Hepatocyte (in vitro differentiated cells): ENCODE measurements around the gene TRIM37.

Source experiments
- CTCF ChIP-seq: fragments of 200-600 bp; sonication (generic); IDR thresholded peaks from 2 replicates; pipeline ENCODE4 v1.5.1; 2016; ENCODE audit warnings: antibody characterized with exemption, mild to moderate bottlenecking; ENCODE audit not compliant: poor library complexity
- EZH2phosphoT487 ChIP-seq: fragments of 200-600 bp; sonication (generic); IDR thresholded peaks from one replicate; pipeline ENCODE4 v1.6.1; 2018; ENCODE audit warnings: antibody characterized with exemption, mild to moderate bottlenecking, low read depth, moderate library complexity; ENCODE audit not compliant: unreplicated experiment, severe bottlenecking

- TF ChIP-seq EZH2phosphoT487 (no peak), CTCF (no peak)
Measured at GRCh38 chr17:59062509-59062908, 44.2 kb downstream of the TRIM37 start.
